H1 (cell line): Measurements from ENCODE around the gene SYNGR3. TPM values are rescaled to one million over a fixed set of nuclear protein-coding genes. Genes with fewer than 3 reads are reported as not detected.

Experiments
- CBX5 ChIP-seq: fragments of 300-800, 300-1000 bp; sonication (generic); IDR thresholded peaks from 2 replicates; pipeline ENCODE4 v1.7.1; 2016; ENCODE audit warnings: antibody characterized with exemption, low read length, low read depth
- CHD2 ChIP-seq: IDR thresholded peaks from 2 replicates; pipeline ENCODE4 v1.6.1; 2012; ENCODE audit warnings: low read length, improper control_type of control experiment
- CREB1 ChIP-seq: IDR thresholded peaks from 2 replicates; pipeline ENCODE4 v1.6.1; 2012; ENCODE audit warnings: inconsistent platforms
- EGR1 ChIP-seq: IDR thresholded peaks from 2 replicates; pipeline ENCODE4 v1.6.1; 2011; ENCODE audit warnings: low read depth, low read length, borderline replicate concordance
- MAFK ChIP-seq: IDR thresholded peaks from 2 replicates; pipeline ENCODE4 v1.6.1; 2012; ENCODE audit warnings: low read depth, mild to moderate bottlenecking, improper control_type of control experiment, low read length
- POLR2AphosphoS5 ChIP-seq: IDR thresholded peaks from 2 replicates; pipeline ENCODE4 v1.6.1; 2011; ENCODE audit warnings: low read depth, low read length
- SIRT6 ChIP-seq: IDR thresholded peaks from one replicate; pipeline ENCODE4 v1.7.1; 2012; ENCODE audit warnings: low read length, inconsistent platforms
- SUZ12 ChIP-seq: fragments of 200-600 bp; sonication (generic); IDR thresholded peaks from 2 replicates; pipeline ENCODE4 v1.6.1; 2012; ENCODE audit warnings: mild to moderate bottlenecking, inconsistent platforms, low read length, moderate library complexity, mixed read lengths
- TAF1 ChIP-seq: IDR thresholded peaks from 2 replicates; pipeline ENCODE4 v1.6.1; 2011; ENCODE audit warnings: mild to moderate bottlenecking, low read depth, low read length
- polyA plus RNA-seq, 7 experiments: library from polyadenylated mRNA; depleted of rRNA in 3 of 7; stranded (reverse) in 5 of 7; unstranded in 2 of 7; fragments of >200 nt in 5 of 7; fragments of 200-250 nt in 2 of 7; gene quantifications; 1 replicate in 5 of 7; 2 replicates in 1 of 7; 4 replicates in 1 of 7; pipeline versions ENCODE4 v1.2.1 to v1.2.3, GENCODE V29; 2011 to 2013; ENCODE audit warnings: missing spikeins in 2 of 7, mixed read lengths in 2 of 7
- total RNA-seq: library from RNA; stranded (reverse); fragmentation: NEBNext Ultra II Directional; extraction: Animal tissue kit (Norgen Biotek cat#: 25700); gene quantifications from 2 replicates; pipeline ENCODE4 v1.2.1, GENCODE V29; 2021
- TF ChIP-seq, protein P1 (sequence below): fragments of 300-600 bp; sonication (generic); IDR thresholded peaks from 2 replicates; pipeline ENCODE4 v1.7.1; 2012; ENCODE audit warnings: low read length, moderate library complexity, mild to moderate bottlenecking, inconsistent platforms; ENCODE audit not compliant: insufficient replicate concordance

SYNGR3 gene
- total and polyA plus RNA-seq, 2 of the 8 experiments (the other 6 are each of a cell fraction or from before 2014, with no cell fraction given), result 36.2 to 49.9 TPM

DNA sequence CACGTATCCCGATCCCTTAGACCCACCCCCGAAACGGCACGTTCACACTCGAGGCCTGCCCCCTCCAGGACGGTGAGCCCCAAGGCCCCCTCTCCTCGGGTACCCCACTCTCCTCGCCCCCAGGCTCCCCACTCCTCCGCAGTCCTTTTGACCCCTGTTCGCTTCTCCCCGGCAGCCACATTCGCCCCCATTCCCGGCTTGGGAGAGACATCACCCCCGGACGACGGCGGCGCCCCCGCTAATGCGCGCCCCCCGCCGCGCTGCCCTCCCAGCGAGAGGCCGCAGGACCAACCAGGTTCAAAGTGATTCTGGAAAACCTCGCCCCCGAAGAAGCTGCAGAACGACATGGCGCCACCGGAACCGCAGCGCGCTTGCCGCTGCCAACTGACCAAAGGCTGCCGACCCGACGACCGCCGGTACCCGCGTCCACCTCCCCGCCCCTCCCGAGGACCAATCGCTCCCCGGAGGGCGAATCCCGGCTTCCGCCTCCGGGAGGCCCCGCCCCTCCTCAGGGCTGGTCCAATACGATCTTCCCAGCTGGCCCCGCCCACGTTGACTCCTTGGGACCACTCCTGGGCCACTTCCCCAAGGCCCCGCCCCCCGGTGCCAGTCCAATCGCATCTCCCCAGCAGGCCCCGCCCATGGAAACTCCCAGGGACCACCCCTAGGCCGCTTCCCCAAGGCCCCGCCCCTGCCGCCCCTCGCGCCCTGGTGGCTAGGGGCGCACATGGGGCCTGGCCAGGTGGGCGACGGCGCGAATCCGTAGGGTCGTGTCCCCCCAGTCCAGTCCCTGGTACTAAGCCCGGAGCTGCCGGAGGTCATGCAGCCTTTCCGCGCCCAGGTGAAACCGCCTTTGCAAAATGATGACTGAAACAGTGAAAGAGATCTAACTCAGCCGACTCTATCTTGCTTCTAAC lies 46.7 kb upstream of the SYNGR3 start, which contains the start of gene MSRB1 (continued):
- TF ChIP-seq, protein P1, sequence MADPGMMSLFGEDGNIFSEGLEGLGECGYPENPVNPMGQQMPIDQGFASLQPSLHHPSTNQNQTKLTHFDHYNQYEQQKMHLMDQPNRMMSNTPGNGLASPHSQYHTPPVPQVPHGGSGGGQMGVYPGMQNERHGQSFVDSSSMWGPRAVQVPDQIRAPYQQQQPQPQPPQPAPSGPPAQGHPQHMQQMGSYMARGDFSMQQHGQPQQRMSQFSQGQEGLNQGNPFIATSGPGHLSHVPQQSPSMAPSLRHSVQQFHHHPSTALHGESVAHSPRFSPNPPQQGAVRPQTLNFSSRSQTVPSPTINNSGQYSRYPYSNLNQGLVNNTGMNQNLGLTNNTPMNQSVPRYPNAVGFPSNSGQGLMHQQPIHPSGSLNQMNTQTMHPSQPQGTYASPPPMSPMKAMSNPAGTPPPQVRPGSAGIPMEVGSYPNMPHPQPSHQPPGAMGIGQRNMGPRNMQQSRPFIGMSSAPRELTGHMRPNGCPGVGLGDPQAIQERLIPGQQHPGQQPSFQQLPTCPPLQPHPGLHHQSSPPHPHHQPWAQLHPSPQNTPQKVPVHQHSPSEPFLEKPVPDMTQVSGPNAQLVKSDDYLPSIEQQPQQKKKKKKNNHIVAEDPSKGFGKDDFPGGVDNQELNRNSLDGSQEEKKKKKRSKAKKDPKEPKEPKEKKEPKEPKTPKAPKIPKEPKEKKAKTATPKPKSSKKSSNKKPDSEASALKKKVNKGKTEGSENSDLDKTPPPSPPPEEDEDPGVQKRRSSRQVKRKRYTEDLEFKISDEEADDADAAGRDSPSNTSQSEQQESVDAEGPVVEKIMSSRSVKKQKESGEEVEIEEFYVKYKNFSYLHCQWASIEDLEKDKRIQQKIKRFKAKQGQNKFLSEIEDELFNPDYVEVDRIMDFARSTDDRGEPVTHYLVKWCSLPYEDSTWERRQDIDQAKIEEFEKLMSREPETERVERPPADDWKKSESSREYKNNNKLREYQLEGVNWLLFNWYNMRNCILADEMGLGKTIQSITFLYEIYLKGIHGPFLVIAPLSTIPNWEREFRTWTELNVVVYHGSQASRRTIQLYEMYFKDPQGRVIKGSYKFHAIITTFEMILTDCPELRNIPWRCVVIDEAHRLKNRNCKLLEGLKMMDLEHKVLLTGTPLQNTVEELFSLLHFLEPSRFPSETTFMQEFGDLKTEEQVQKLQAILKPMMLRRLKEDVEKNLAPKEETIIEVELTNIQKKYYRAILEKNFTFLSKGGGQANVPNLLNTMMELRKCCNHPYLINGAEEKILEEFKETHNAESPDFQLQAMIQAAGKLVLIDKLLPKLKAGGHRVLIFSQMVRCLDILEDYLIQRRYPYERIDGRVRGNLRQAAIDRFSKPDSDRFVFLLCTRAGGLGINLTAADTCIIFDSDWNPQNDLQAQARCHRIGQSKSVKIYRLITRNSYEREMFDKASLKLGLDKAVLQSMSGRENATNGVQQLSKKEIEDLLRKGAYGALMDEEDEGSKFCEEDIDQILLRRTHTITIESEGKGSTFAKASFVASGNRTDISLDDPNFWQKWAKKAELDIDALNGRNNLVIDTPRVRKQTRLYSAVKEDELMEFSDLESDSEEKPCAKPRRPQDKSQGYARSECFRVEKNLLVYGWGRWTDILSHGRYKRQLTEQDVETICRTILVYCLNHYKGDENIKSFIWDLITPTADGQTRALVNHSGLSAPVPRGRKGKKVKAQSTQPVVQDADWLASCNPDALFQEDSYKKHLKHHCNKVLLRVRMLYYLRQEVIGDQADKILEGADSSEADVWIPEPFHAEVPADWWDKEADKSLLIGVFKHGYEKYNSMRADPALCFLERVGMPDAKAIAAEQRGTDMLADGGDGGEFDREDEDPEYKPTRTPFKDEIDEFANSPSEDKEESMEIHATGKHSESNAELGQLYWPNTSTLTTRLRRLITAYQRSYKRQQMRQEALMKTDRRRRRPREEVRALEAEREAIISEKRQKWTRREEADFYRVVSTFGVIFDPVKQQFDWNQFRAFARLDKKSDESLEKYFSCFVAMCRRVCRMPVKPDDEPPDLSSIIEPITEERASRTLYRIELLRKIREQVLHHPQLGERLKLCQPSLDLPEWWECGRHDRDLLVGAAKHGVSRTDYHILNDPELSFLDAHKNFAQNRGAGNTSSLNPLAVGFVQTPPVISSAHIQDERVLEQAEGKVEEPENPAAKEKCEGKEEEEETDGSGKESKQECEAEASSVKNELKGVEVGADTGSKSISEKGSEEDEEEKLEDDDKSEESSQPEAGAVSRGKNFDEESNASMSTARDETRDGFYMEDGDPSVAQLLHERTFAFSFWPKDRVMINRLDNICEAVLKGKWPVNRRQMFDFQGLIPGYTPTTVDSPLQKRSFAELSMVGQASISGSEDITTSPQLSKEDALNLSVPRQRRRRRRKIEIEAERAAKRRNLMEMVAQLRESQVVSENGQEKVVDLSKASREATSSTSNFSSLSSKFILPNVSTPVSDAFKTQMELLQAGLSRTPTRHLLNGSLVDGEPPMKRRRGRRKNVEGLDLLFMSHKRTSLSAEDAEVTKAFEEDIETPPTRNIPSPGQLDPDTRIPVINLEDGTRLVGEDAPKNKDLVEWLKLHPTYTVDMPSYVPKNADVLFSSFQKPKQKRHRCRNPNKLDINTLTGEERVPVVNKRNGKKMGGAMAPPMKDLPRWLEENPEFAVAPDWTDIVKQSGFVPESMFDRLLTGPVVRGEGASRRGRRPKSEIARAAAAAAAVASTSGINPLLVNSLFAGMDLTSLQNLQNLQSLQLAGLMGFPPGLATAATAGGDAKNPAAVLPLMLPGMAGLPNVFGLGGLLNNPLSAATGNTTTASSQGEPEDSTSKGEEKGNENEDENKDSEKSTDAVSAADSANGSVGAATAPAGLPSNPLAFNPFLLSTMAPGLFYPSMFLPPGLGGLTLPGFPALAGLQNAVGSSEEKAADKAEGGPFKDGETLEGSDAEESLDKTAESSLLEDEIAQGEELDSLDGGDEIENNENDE, result no peak
- TF ChIP-seq POLR2AphosphoS5, result peak; percentile 58
- no peak for TF ChIP-seq SIRT6
- no peak for TF ChIP-seq SUZ12
- no peak for TF ChIP-seq CHD2
- no peak for TF ChIP-seq EGR1
- peak; percentile 88 for TF ChIP-seq TAF1
- no peak for TF ChIP-seq CBX5
- no peak for TF ChIP-seq MAFK
- TF ChIP-seq CREB1, result no peak
